ENCODE results near the gene DPP8. TPM values are rescaled to one million over a fixed set of nuclear protein-coding genes. Genes with fewer than 3 reads are reported as not detected.

Gene DPP8
- total RNA-seq, 2 donors from 2014 or later = 32.7 to 39.6 TPM

DNA sequence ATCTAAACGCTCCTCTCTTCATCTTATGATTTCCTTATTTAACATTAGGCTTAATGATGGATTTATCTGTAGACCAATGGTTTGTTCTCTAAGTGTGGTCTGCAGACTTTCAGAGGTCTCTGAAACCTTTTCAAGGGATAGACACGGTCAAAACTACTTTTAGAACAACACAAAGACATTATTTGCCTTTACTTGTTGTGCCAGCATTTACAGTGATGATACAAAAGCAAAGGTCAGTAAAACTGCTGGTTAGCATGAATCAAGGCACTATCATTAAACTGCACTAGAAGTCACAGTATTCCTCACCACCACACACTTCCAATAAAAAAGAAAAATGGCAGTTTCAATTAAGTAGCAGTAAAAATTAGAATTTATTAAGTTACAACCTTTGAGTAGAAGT is 70.3 kb downstream of the DPP8 start:
- H3K36me3 ChIP-seq = peaks cover 0 to 5% of the 10 kb centered on the region in 2 donors
- H3K9me3 ChIP-seq = no peaks in the 10 kb centered on the region
- H3K4me3 ChIP-seq = no peak overlapping the region
- DNase-seq (ENCODE audit: low spot score) = no peak
- H3K27me3 ChIP-seq (replicated peaks; ENCODE audit: insufficient read depth) = no peaks in the 10 kb centered on the region
- WGBS = 81% methylated on average over 2 of the region's 2 CpGs
- no peaks in the 10 kb centered on the region for H3K4me1 ChIP-seq (replicated peaks)
- intact Hi-C loops (cut with DNase I) = no loop called here
- TF ChIP-seq POLR2A (IDR thresholded peaks at IDR 0.05) = no peak
- TF ChIP-seq, protein P1, sequence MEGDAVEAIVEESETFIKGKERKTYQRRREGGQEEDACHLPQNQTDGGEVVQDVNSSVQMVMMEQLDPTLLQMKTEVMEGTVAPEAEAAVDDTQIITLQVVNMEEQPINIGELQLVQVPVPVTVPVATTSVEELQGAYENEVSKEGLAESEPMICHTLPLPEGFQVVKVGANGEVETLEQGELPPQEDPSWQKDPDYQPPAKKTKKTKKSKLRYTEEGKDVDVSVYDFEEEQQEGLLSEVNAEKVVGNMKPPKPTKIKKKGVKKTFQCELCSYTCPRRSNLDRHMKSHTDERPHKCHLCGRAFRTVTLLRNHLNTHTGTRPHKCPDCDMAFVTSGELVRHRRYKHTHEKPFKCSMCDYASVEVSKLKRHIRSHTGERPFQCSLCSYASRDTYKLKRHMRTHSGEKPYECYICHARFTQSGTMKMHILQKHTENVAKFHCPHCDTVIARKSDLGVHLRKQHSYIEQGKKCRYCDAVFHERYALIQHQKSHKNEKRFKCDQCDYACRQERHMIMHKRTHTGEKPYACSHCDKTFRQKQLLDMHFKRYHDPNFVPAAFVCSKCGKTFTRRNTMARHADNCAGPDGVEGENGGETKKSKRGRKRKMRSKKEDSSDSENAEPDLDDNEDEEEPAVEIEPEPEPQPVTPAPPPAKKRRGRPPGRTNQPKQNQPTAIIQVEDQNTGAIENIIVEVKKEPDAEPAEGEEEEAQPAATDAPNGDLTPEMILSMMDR (IDR thresholded peaks at IDR 0.05) = no peak
- no peak for TF ChIP-seq POLR2AphosphoS5 (IDR thresholded peaks at IDR 0.05)
- H3K27ac ChIP-seq = no peak overlapping the region

DNA sequence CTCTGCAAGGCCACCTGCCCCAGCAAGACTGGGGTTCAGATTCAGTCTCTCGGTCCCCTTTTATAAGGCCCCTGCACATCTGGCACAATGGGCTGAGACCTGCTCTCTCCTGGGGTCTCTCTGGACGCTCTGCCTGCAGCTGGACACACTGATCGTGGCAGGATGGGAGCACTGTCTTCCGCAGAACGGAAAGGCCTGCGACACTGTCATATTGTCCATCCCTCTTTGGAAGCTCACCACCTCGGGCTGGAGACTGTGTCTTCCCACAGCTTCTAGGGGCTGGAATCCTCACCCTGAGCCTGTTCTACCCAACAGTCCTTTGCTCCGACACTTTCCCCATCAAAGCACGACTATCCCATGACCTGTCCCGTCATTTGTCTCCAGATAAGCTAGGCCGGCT is 83.3 kb downstream of the DPP8 start:
- no peak for DNase-seq (ENCODE audit: low spot score)
- intact Hi-C loops (cut with DNase I) = no loop called here
- no peaks in the 10 kb centered on the region for H3K4me1 ChIP-seq (replicated peaks)
- H3K27ac ChIP-seq = no peak overlapping the region
- WGBS = 85% methylated on average over 11 of the region's 11 CpGs
- H3K27me3 ChIP-seq (replicated peaks; ENCODE audit: insufficient read depth) = no peaks in the 10 kb centered on the region
- H3K36me3 ChIP-seq = no peaks in the 10 kb centered on the region
- H3K9me3 ChIP-seq = no peaks in the 10 kb centered on the region
- TF ChIP-seq, protein P1 (IDR thresholded peaks at IDR 0.05) = no peak
- TF ChIP-seq POLR2AphosphoS5 (IDR thresholded peaks at IDR 0.05) = no peak
- no peak for TF ChIP-seq POLR2A (IDR thresholded peaks at IDR 0.05)
- no peak overlapping the region for H3K4me3 ChIP-seq

DNA sequence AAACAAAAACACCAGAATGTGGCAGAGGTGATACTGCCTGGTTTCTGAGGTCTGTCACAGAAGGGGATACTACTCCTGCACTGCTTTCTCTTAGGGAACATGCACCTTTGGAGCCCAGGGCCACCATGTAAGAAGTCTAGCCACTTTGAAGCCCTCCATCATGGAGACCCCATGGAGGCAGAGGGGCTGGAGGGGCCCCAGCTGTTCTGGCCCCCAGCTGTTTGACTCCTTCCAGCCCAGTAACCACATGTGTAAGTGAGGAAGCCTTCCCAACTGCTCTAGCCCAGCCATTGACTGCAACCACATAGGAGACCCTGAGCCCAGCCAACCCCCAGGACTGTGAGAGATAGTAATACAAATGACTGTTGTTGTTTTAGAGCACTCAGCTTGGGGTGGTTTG is 85.8 kb downstream of the DPP8 start:
- Histone ChIP-seq H3K4me1 (replicated peaks) (no peaks in the 10 kb centered on the region), H3K9me3 (no peaks in the 10 kb centered on the region), H3K27ac (no peak overlapping the region), H3K27me3 (replicated peaks; ENCODE audit: insufficient read depth) (no peaks in the 10 kb centered on the region), H3K36me3 (no peaks in the 10 kb centered on the region), H3K4me3 (no peak overlapping the region)
- DNase-seq (ENCODE audit: low spot score) = no peak
- TF ChIP-seq, protein P1 (IDR thresholded peaks at IDR 0.05) = no peak
- TF ChIP-seq POLR2AphosphoS5 (IDR thresholded peaks at IDR 0.05) (no peak), POLR2A (IDR thresholded peaks at IDR 0.05) (no peak)
- intact Hi-C loops (cut with DNase I) = no loop called here

DNA sequence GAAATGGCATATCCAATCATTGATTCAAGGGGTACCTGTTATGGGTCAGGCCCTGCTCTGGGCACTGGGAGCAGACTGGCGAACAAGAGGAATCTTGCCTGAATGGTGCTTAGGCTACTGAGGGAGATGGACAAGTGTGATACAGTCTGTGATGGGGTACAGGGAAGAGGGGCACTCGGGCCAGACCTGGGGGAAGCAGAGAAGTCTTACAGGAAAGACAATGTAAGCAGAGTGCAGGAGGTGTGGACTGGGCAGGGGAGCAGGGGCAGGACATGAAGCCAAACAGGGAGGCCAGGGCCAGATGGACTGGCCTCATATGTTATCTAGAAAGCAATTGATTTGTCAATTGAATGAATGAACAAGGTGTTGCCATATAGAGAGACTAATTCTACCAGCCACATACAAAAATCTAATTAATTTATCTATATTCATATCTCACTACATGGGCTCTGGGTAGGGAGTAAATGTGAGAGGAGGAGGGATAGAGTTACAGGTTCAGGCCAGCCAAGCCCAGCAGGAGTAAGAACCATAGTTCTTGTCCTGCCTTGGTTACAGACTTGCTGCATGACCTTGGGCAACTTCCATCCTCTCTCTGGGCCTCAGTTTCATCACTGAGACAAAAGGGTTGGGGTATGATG is 91.2 kb downstream of the DPP8 start:
- Histone ChIP-seq H3K27ac (no peak overlapping the region), H3K36me3 (no peaks in the 10 kb centered on the region), H3K4me1 (replicated peaks) (peaks cover 4% of the 10 kb centered on the region), H3K9me3 (no peaks in the 10 kb centered on the region), H3K27me3 (replicated peaks; ENCODE audit: insufficient read depth) (no peaks in the 10 kb centered on the region), H3K4me3 (no peak overlapping the region)
- intact Hi-C loops (cut with DNase I) = no loop called here
- TF ChIP-seq, protein P1 (IDR thresholded peaks at IDR 0.05) = no peak
- TF ChIP-seq POLR2A (IDR thresholded peaks at IDR 0.05) (no peak), POLR2AphosphoS5 (IDR thresholded peaks at IDR 0.05) (no peak)
- WGBS = 65% methylated on average over 2 of the region's 2 CpGs
- DNase-seq (ENCODE audit: low spot score) = no peak

DNA sequence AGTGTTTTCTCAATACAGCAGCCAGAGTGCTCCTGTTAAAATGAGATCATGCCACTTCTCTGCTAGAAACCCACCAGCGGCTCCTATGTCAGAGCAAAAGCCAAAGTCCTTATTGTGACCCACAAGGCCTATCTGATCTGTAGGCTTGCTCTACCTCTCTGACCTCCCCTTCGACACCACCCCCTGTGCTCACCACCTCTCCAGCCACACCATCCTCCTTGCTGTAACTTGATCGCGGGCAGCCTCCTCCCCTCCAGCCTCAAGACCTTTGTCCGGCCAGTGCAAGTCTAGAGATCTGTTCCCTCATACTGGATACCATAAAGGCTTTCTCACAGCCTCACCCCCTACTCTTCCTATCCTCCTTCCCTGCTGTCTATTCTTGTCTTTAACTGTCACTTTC is 92.8 kb downstream of the DPP8 start:
- TF ChIP-seq, protein P1 (IDR thresholded peaks at IDR 0.05) = no peak
- no peak for TF ChIP-seq POLR2AphosphoS5 (IDR thresholded peaks at IDR 0.05)
- TF ChIP-seq POLR2A (IDR thresholded peaks at IDR 0.05) = no peak
- no peaks in the 10 kb centered on the region for H3K36me3 ChIP-seq
- no peak for DNase-seq (ENCODE audit: low spot score)
- no peaks in the 10 kb centered on the region for H3K9me3 ChIP-seq
- intact Hi-C loops (cut with DNase I) = no loop called here
- H3K4me3 ChIP-seq = no peak overlapping the region
- 88% methylated on average over 5 of the region's 5 CpGs for WGBS
- H3K4me1 ChIP-seq (replicated peaks) = peaks cover 8% of the 10 kb centered on the region
- no peak overlapping the region for H3K27ac ChIP-seq
- no peaks in the 10 kb centered on the region for H3K27me3 ChIP-seq (replicated peaks; ENCODE audit: insufficient read depth)

All from prostate gland (tissue), 2 donors.